HG02642 (cell line): Measurements from ENCODE around the gene GPR32.
"Not testable (repeated sequence)": the region's sequence is repeated elsewhere in the genome, so short reads cannot be mapped to it uniquely, and the experiment has no call there.

ENCODE experiments used
- ATAC-seq: cut with Tn5 transposase; IDR thresholded peaks from one replicate; pipeline ENCODE4 v1.9.1; 2021; ENCODE audit warnings: mild to moderate bottlenecking; ENCODE audit not compliant: unreplicated experiment, poor library complexity

GPR32 gene

DNA sequence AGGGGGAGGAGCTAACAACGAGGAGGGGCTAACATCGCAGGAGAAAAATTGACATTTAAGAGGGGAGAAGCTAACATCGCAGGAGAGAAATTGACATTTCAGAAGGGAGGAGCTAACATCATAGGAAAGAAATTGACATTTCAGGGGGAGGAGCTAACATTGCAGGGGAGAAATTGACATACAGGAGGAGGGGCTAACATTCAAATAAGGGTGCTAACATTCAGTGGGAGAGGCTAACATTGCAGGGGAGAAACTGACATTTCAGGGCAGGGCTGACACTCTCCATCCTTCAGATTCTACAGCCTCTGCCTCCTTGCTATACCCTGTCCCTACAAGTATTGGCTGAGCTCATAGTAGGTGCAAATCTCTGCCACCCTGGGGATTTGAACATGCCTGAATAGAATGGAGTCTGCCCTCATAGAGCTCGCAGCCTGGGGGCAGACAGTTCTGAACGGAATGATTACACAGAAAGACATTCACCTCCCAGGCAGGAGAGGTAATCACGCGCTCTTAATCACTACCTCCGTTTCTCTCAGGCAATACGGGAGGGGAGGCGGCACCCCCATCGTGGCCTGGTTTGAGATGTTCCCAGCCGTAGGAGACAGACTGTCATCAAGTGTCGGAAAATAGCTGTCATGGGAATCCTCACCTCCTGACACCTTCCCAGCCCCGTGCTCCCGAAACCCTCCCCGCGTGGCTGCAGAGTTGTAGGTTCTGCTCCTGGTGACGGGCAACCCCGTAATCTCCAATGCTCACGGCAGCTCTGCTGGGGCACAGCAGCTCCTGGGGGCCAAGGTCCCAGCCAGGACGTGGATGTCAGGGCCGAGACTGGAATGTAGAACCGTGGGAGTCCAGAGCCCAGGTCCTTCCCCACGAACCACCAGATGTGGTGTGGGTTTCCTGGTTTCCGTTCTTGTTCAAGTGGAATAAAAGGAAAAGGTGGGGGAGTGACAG lies 9.5 kb downstream of the GPR32 start:
- no peak for ATAC-seq

DNA sequence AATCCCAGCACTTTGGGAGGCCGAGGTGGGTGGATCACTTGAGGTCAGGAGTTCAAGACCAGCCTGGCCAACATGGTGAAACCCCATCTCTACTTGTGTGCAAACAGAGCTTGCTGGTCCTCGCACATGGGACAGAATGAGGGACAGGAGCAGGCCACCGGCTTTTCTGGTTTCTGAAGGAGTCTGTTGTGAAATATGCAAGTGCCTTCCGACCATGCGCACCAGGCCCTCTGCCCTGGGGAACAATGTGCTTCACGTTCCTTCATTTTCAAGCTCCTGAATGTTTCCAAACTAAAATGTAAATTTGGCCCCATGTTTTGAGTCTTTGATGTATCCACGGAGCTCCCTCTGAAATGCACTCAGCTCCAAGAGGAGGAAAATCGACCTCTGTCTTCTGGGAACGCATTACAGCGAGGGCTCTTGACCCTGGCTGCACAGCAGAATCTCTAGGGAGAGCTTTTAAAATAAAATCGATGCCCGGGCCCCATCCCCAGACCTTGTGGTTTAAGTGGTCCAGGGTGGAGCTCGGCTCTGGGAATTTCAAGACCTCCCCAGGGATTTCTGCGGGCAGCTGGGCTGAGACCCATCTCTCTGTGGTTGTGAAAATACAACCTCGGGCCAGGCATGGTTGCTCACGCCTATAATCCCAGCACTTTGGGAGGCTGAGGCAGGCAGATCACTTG lies 10.6 kb downstream of the GPR32 start:
- no peak for ATAC-seq

DNA sequence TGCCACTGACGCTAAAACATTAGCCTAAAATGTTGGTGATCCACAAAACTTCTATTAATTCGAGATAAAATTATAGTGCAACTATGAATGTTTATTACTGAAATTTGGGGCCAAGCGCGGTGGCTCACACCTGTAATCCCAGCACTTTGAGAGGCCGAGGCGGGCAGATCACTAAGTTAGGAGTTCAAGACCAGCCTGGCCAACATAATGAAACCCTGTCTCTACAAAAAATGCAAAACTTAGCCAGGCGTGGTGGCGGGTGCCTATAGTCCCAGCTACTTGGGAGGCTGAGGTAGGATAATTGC lies 13.5 kb downstream of the GPR32 start:
- not testable (repeated sequence) for ATAC-seq

DNA sequence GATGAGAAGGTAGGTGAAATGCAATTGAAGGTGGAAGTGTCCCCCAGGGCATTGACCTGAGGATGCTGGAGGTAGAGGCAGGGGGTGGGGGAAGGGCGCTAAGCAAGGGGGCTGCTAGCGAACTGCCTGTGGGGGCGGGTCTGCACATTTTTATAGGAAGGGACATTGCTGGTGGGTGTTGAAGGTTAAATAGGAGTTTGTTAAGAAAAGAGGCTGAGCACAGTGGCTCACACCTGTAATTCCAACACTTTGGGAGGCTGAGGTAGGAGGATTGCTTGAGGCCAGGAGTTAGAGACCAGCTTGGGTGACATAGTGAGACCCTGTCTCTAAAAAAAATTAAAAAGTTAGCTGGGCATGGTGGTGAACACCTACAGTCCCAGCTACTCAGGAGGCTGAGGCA lies 14.4 kb downstream of the GPR32 start:
- no peak for ATAC-seq

DNA sequence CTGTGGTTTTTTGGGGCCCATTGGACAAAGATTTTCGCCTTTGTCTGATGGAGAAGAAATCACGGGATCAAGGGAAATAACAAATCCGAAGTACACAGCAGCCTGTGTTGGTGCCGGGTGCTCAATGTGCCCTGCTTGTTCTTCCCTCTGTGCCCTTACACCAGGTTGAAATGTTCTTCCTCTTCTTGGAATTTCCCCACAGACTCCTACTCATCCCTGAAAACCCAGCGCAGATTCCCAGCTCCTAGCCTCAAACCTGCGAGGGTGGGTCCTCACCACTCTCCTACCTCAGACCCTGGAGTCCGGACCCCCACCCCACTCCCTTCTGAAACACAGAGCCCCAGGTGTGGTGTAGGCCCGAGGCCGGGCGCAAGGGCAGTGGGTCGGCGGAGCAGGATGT lies 15.1 kb downstream of the GPR32 start:
- ATAC-seq: no peak

DNA sequence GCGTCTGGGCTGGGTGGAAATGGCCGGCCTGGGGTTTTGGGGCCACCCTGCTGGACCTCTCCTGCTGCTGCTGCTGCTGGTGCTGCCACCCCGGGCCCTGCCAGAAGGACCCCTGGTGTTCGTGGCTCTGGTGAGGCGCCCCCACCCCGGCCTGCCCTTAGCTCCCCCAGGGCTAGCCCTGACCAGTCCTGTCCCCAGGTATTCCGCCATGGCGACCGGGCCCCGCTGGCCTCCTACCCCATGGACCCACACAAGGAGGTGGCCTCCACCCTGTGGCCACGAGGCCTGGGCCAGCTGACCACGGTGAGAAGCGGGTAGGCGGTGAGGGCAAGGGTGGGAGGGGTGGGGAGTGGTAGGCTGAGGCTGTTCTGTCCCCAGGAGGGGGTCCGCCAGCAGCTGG lies 20.1 kb downstream of the GPR32 start, which contains the start of gene ACP4:
Gene ACP4, plus strand, starts transcription at position 20 of the 400 bp plus-strand sequence. Its CDS starts 0 bp downstream, at position 20.
- no peak for ATAC-seq

DNA sequence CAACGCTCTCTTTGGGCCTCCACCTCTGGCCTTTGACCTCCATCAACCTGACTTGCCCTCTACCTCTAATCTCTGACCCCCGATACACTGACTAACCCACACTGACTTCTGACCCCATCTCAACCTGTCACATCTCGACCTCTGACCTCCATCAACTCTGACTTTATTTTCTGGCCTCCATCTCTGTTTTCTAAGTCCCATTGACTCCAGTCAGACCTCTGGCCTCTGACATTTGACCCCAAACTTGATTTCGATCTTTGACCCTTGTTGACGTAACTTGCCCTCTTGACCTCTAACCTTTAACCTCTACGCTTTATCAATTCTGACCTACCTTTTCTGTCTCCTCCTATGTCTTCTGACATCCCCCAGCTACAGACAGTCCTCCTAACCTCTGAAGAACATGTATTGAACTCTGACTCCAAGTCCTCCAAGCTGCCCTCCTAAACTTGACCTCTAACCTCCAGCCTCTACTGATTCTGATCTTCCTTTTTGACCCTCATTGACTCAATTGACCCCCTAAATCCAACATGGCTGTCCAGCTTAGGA lies 20.7 kb downstream of the GPR32 start:
- no peak for ATAC-seq

DNA sequence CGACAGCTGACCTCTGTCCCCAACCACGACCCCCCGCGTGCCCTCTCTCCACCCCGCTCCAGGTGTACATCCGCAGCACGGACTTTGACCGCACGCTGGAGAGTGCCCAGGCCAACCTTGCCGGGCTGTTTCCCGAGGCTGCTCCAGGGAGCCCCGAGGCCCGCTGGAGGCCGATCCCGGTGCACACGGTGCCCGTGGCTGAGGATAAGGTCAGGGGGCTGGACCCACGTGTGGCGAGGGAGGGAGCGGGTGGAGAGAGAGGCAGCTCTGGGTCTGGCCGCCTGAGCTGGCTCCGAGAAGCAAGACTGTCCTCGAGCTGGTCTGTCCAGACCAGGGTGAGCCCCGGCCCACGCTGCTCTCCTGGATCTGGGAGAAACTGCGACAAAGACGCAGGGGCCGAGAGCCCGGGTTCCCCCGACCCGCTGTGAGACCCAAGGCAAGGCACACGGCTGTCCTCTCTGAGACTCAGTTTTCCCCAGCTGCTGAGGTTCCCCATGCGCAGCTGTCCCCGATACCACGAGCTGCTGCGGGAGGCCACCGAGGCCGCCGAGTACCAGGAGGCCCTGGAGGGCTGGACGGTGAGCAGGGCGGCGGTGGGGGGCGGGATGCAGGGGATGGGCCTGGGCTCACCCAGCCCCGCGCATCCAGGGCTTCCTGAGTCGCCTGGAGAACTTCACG lies 21.5 kb downstream of the GPR32 start:
- ATAC-seq: no peak

DNA sequence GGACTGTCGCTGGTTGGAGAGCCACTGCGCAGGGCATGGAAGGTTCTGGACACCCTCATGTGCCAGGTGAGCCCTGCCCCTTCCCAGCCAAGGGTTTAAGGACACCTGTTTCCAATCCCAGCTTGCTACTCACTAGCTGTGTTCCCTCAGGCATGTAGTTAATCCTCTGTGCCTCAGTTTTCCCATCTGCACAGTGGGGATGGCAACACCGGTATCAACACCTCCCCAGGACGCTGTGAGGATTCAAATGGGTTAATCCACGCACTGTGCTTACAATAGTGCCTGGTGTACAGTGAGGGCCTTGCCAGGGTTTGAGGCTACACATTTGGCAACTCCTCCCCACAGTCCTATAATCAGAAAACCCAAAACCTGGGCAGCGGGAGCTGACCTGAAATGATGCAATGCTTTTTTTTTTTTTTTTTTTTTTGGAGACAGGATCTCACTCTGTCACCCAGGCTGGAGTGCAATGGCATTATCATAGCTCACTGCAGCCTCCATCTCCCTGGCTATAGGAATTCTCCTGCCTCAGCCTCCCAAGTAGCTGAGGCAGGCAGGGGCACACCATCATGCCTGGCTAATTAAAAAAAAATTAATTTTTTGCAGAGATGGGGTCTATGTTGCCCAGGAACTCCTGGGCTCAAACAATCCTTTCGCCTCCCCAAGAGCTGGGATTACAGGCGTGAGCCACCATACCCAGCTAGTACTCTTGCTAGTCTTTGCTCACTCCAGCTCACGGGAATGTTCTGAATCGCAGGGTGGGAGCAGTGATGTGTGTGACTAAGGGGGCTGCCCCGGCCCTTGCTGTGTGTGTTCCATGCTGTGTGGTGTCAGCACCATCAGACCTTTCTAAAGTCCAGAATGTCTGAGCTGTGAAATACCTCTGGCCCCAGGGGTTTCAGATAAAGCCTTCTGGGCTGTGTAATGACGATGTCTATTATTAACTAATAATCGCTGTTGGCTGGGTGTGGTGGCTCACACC lies 22.3 kb downstream of the GPR32 start:
- ATAC-seq: no peak

DNA sequence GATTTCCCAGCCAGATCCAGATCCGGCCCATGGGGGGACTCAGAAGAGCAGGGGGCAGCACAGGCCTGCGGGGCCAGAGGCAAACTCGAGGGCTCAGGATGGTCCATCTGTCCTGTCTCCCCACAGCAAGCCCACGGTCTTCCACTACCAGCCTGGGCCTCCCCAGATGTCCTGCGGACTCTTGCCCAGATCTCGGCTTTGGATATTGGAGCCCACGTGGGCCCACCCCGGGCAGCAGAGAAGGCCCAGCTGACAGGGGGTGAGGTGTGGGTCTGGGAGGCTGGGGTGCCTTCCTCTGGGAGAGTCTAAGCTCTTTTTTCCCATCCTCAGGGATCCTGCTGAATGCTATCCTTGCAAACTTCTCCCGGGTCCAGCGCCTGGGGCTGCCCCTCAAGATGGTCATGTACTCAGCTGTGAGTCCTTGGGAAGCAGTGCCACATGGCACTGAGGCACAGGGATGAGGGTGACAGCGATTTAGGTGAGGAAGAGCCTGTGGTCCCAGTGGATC lies 23.3 kb downstream of the GPR32 start:
- ATAC-seq: no peak

DNA sequence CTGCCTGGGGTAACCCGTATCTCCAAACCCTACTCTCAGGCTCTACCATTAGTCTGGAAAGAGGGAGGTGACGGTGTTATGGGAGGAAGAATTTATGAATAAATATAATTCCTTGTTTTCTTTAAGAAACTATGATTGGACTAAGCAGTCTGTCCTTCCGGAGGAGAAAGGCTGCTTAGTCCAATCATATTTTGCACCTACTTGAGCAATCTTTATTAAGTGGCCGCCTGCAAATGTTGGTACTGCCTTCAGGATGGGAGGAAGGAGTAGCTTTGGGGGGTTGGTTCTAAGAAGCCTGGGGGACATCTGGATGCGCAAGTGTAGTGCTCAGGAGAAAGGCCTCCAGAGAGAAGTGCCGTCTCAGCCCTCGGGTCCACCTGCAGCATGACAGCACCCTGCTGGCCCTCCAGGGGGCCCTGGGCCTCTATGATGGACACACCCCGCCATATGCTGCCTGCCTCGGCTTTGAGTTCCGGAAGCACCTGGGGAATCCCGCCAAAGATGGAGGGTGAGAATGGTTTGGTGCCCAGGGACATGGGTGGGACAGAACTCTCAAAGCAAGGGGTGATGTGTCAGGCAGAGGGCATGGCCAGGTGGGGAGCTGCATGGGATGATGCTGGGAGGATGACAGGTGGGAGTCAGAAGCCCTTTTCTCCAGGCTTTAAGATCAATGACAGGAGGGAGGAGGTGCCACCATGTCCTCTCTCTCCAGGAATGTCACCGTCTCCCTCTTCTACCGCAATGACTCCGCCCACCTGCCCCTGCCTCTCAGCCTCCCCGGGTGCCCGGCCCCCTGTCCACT lies 24.0 kb downstream of the GPR32 start:
- ATAC-seq: no peak

DNA sequence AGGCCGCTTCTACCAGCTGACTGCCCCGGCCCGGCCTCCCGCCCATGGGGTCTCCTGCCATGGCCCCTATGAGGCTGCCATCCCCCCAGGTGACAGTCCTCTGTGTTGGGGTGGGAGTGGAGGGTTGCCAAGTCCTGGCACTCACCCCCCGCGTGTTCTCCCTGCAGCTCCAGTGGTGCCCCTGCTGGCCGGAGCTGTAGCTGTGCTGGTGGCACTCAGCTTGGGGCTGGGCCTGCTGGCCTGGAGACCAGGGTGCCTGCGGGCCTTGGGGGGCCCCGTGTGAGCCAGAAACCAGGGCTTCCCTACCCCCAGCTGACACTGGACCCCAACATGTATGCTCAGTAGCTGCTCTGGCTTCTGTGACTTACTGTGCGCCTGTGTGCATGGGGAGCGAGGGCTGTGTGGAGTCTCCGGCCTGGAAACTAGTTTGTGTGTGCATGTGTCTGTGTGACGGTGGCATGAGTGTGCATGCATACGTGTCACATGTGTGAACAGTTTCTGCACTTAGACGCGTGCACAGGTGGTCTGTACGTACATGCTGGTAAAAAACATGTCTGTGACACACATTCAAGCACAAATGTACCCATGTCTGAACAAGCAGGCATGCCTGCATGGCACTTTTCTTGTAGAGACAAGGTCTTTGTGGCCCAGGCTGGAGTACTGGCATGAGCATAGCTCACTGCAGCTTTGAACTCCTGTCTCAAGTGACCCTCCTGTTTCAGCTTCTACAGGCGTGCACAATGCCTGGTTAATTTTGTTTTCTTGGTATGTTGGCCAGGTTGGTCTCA lies 24.8 kb downstream of the GPR32 start:
- no peak for ATAC-seq

DNA sequence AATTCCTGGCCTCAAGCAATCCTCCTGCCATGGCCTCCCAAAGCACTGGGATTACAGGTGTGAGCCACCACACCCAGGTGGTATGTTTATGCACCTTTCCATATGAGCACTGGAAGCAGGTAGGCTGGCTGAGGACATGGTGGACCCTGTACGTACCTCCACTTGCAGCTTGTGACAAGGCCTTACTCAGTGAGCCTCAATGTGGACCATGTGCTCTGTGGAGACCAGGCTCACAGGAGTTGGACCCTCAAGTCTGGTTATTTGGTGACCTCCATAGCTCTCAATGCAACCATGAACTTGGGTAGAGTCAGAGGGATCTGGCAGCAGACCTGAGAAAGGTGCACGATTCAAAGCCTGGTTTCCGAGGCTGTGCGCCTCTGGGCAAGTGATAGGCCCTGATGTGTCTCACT lies 25.4 kb downstream of the GPR32 start:
- ATAC-seq: no peak

DNA sequence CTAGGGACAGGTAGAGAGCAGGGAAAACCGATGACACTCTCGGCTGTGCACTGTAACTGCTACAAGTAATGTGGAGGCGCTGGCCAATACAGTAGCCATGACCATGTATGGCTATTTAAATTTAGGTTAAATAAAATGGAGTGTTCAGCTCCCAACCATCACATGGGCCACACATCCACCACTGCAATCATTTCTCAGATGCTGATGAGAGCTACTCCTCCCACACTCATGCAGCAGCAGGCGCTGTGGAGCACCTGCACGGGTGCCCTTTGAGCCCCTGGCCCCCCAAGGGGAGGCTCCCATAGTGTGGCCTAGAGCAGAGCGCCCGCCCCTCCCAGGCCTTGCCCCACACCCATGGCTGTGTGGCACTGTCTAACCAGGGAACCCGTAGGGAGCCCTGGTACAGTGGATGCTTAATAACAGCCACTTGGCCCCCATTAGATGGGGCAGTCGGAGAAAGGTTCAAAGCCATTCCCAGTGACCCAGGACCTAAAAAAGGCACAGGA lies 25.9 kb downstream of the GPR32 start:
- ATAC-seq: no peak

DNA sequence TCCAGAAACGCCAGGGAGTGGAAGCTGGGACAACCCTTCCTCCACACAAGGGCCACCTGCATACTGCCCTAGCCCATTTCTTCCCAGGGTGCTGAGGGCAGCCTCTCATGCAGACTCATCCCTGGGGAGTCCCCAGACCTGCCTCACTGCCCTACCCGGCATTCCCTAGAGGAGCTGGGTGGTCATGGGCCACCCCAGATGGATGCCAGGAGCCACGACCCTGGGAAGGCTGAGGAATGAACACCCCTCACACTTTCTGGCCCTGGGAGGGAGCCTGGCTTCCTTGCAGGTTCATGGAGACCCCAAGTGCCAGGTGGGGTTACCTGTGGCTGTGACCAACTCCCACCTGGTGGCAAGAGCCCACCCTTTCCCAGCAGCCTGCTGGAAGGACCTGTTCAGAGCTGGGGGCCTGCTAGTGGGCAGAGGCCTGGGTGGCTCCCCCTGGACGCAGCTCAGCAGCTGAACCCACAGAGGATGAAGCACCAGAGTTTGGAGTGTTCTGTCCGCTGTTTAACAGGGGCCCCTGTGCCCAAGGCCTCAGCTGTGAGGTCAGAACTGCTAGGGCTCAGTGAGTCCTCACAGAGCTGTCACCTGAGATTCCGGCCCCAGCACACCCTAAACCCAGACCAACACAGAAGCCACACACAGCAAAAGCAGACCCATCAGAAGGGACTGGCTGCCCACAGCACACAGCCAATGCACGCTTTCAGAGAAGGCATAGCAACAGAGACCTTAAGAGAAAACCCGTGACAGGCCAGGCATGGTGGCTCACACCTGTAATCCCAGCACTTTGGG lies 26.6 kb downstream of the GPR32 start:
- no peak for ATAC-seq

DNA sequence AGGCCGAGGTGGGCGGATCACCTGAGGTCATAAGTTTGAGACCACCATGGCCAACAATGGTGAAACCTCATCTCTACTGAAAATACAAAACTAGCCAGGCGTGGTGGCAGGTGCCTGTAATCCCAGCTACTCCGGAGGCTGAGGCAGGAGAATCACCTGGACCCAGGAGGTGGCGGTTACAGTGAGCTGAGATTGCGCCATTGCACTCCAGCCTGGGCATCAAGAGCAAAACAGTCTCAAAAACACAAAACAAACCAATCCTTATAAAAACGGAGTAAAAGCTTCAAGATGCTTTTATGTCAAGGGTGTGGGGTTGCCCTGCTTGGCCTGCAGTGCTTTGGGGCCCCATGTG lies 27.1 kb downstream of the GPR32 start:
- ATAC-seq: no peak
